WERI-Rb-1 (cell line): ENCODE measurements around the gene KDM4B.

Source experiments
- DNase-seq: peaks from one replicate; pipeline ENCODE4 v3.0.0-alpha.2; 2020
- H3K27ac ChIP-seq: fragments of 250-450 bp; sonication (Bioruptor Pico); 2 replicates; pipeline ENCODE4 v1.5.1; 2020; ENCODE audit warnings: mild to moderate bottlenecking, moderate library complexity
- H3K27me3 ChIP-seq: fragments of 250-450 bp; sonication (Bioruptor Pico); 2 replicates; pipeline ENCODE4 v1.5.1; 2021; ENCODE audit warnings: mild to moderate bottlenecking, low read depth, moderate library complexity; ENCODE audit not compliant: insufficient read depth, severe bottlenecking
- H3K36me3 ChIP-seq: fragments of 250-450 bp; sonication (Bioruptor Pico); 2 replicates; pipeline ENCODE4 v1.5.1; 2020; ENCODE audit warnings: mild to moderate bottlenecking, moderate library complexity
- H3K4me3 ChIP-seq: 2 replicates; pipeline ENCODE4 v1.5.1; 2011; ENCODE audit warnings: low read depth, mild to moderate bottlenecking, control low read depth, low read length
- H3K9me3 ChIP-seq: fragments of 250-450 bp; sonication (Bioruptor Pico); 2 replicates; pipeline ENCODE4 v1.5.1; 2021; ENCODE audit warnings: mild to moderate bottlenecking, moderate library complexity; ENCODE audit not compliant: severe bottlenecking
- TF ChIP-seq, protein P1 (sequence below): IDR thresholded peaks from 2 replicates; pipeline ENCODE4 v1.5.1; 2011; ENCODE audit warnings: low read depth, mild to moderate bottlenecking, control low read depth, inconsistent platforms, low read length

The KDM4B gene

DNA sequence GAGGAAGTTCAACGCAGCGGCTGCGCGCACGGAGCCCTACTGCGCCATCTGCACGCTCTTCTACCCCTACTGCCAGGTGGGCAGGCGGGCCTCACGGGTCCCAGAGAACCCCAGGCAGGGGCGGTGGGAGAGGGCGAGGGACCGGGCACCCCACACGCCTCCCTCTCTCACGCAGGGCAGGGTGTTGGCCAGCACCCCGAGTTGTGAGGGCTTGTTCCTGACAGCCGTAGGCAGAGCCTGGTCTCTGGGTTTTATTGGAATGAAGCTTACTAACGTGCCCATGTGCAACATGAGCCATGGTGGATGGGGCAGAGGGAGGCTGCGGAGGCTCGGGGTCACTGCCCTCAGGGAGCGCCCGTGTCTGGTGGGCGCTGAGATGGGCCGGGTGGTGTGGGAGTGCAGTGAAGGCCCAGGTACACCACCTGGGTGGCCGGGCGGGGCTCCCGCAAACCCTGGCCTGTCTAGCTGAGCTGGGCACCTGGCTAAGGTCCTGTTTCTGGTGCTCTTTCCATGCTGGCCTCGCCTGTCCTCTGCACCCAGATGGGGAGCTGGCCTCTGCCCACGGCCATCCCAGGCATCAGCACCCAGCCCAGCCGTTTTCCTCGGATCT is 165.2 kb downstream of the KDM4B start:
- H3K4me3 ChIP-seq: no peak overlapping the region
- TF ChIP-seq, protein P1, sequence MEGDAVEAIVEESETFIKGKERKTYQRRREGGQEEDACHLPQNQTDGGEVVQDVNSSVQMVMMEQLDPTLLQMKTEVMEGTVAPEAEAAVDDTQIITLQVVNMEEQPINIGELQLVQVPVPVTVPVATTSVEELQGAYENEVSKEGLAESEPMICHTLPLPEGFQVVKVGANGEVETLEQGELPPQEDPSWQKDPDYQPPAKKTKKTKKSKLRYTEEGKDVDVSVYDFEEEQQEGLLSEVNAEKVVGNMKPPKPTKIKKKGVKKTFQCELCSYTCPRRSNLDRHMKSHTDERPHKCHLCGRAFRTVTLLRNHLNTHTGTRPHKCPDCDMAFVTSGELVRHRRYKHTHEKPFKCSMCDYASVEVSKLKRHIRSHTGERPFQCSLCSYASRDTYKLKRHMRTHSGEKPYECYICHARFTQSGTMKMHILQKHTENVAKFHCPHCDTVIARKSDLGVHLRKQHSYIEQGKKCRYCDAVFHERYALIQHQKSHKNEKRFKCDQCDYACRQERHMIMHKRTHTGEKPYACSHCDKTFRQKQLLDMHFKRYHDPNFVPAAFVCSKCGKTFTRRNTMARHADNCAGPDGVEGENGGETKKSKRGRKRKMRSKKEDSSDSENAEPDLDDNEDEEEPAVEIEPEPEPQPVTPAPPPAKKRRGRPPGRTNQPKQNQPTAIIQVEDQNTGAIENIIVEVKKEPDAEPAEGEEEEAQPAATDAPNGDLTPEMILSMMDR: no peak
- H3K27ac ChIP-seq: no peak overlapping the region
- no peak for DNase-seq
- no peaks in the 10 kb centered on the region for H3K9me3 ChIP-seq
- H3K36me3 ChIP-seq: peaks cover 66% of the 10 kb centered on the region
- H3K27me3 ChIP-seq: no peaks in the 10 kb centered on the region

GRCh38 chr19:5134691-5135090 is 165.8 kb downstream of the KDM4B start:
- Histone ChIP-seq H3K27me3 (no peaks in the 10 kb centered on the region), H3K36me3 (peaks cover 72% of the 10 kb centered on the region), H3K27ac (no peak overlapping the region), H3K9me3 (no peaks in the 10 kb centered on the region), H3K4me3 (no peak overlapping the region)
- DNase-seq: no peak
- TF ChIP-seq, protein P1: no peak

- TF ChIP-seq, protein P1: no peak
- Histone ChIP-seq H3K36me3 (peaks cover 77% of the 10 kb centered on the region), H3K9me3 (no peaks in the 10 kb centered on the region), H3K4me3 (no peak overlapping the region), H3K27ac (no peak overlapping the region), H3K27me3 (no peaks in the 10 kb centered on the region)
- no peak for DNase-seq
Observed at GRCh38 chr19:5136073-5136855, 167.4 kb downstream of the KDM4B start.

DNA sequence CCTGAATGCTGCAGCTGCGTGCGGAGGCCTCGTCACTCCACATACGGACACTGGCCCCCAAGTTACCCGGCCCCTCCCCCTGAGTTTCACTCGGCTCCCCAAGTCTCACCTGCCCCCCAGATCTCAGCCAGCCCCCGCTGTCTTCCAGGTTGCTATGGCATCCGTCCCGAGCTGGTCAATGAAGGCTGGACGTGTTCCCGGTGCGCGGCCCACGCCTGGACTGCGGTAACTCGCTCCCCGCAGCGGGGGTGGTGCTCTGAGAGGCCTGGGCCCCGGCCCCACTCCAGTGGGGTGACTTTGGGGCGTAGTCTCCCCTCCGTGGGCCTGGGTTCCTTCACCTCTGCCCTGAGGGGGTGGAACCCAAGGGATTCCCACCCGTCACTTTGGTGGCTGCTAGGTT is 168.2 kb downstream of the KDM4B start:
- Histone ChIP-seq H3K36me3 (peaks cover 83% of the 10 kb centered on the region), H3K9me3 (no peaks in the 10 kb centered on the region), H3K4me3 (no peak overlapping the region), H3K27ac (no peak overlapping the region), H3K27me3 (no peaks in the 10 kb centered on the region)
- TF ChIP-seq, protein P1: no peak
- DNase-seq: no peak

DNA sequence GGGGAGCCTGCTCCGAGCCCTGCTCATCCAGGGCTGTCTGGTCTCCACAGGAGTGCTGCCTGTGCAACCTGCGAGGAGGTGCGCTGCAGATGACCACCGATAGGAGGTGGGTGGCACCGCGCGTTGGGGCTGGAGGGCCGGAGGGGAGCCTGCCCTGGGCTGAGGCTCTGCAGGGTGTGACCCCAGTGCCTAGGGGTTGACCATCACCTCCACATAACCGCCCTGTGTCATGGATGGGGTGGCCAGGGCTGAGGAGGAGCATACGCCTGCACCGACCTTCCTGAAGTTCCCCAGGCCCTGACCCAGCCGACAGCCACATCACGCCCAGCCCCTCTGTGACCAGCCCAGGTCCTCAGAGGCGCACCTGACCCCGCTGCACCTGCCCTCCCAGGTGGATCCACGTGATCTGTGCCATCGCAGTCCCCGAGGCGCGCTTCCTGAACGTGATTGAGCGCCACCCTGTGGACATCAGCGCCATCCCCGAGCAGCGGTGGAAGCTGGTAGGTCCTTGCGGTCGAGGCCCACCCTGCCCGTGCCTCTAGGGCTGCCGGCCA is 168.7 kb downstream of the KDM4B start:
- Histone ChIP-seq H3K9me3 (no peaks in the 10 kb centered on the region), H3K36me3 (peaks cover 83% of the 10 kb centered on the region), H3K27ac (no peak overlapping the region), H3K4me3 (no peak overlapping the region), H3K27me3 (no peaks in the 10 kb centered on the region)
- TF ChIP-seq, protein P1: peak; percentile 81
- DNase-seq: peak; percentile 72
